Ascending aorta (tissue), 2 donors: Measurements from ENCODE around the gene TAF6. TPM values are rescaled to one million over a fixed set of nuclear protein-coding genes. Genes with fewer than 3 reads are reported as not detected.

Source experiments
- DNase-seq, 2 donors: peaks; one replicate each; pipeline ENCODE4 v3.0.0-alpha.2; 2019; ENCODE audit warnings: low spot score in 2 of 2
- H3K27ac ChIP-seq, 2 donors: fragments of 200-600 bp; sonication (generic); one replicate each; pipeline ENCODE4 v1.5.1; 2016 to 2017; ENCODE audit warnings: mild to moderate bottlenecking in 1 of 2
- H3K27me3 ChIP-seq: fragments of 200-600 bp; sonication (generic); one replicate; pipeline ENCODE4 v1.5.1; 2017
- H3K36me3 ChIP-seq, 2 donors: fragments of 200-600 bp; sonication (generic); one replicate each; pipeline ENCODE4 v1.5.1; 2016
- H3K4me1 ChIP-seq, 2 donors: fragments of 200-600 bp; sonication (generic); one replicate each; pipeline ENCODE4 v1.5.1; 2016 to 2017; ENCODE audit warnings: mild to moderate bottlenecking in 1 of 2
- H3K4me3 ChIP-seq, 2 donors: fragments of 200-600 bp; sonication (generic); one replicate each; pipeline ENCODE4 v1.5.1; 2016 to 2017; ENCODE audit warnings: mild to moderate bottlenecking in 1 of 2
- H3K9me3 ChIP-seq, 2 donors: fragments of 200-600 bp; sonication (generic); one replicate each; pipeline ENCODE4 v1.5.1; 2016
- intact Hi-C: fragments of 100-400 bp; cut with DNase I; formaldehyde crosslinking; loops from one replicate; pipeline ENCODE4 v1.15.1; 2023
- total RNA-seq: library from RNA; depleted of rRNA; stranded (reverse); fragments of >200 nt; gene quantifications from one replicate; pipeline ENCODE4 v1.1.0, GENCODE V29; 2016
- TF ChIP-seq, protein P1 (sequence below), 3 experiments: fragments of 200-600 bp in 2 of 3; fragments of 450-650 bp in 1 of 3; sonication (generic) in 2 of 3; IDR thresholded peaks; one replicate each; pipeline ENCODE4 v1.5.1; 2016 to 2019; ENCODE audit warnings: antibody characterized with exemption in 3 of 3, mild to moderate bottlenecking in 1 of 3, moderate library complexity in 1 of 3

TAF6 gene
- total RNA-seq, 1 donor from 2014 or later, result 103 TPM

GRCh38 chr7:100154651-100155491 lies 35.7 kb upstream of the TAF6 start:
- Histone ChIP-seq H3K27ac (peak overlapping the region in 1 of 2 donors; percentile 29), H3K4me1 (peaks cover 0 to 14% of the 10 kb centered on the region in 2 donors), H3K4me3 (no peak overlapping the region), H3K27me3 (no peaks in the 10 kb centered on the region), H3K9me3 (no peaks in the 10 kb centered on the region), H3K36me3 (peaks cover 27 to 37% of the 10 kb centered on the region in 2 donors)
- no peak for DNase-seq
- intact Hi-C loops, result loop anchor here (10.0 kb wide), 1 partner anchor 540 kb away; the partner anchor contains the start of gene GIGYF1
- TF ChIP-seq, protein P1, sequence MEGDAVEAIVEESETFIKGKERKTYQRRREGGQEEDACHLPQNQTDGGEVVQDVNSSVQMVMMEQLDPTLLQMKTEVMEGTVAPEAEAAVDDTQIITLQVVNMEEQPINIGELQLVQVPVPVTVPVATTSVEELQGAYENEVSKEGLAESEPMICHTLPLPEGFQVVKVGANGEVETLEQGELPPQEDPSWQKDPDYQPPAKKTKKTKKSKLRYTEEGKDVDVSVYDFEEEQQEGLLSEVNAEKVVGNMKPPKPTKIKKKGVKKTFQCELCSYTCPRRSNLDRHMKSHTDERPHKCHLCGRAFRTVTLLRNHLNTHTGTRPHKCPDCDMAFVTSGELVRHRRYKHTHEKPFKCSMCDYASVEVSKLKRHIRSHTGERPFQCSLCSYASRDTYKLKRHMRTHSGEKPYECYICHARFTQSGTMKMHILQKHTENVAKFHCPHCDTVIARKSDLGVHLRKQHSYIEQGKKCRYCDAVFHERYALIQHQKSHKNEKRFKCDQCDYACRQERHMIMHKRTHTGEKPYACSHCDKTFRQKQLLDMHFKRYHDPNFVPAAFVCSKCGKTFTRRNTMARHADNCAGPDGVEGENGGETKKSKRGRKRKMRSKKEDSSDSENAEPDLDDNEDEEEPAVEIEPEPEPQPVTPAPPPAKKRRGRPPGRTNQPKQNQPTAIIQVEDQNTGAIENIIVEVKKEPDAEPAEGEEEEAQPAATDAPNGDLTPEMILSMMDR (IDR thresholded peaks at IDR 0.05), result no peak

DNA sequence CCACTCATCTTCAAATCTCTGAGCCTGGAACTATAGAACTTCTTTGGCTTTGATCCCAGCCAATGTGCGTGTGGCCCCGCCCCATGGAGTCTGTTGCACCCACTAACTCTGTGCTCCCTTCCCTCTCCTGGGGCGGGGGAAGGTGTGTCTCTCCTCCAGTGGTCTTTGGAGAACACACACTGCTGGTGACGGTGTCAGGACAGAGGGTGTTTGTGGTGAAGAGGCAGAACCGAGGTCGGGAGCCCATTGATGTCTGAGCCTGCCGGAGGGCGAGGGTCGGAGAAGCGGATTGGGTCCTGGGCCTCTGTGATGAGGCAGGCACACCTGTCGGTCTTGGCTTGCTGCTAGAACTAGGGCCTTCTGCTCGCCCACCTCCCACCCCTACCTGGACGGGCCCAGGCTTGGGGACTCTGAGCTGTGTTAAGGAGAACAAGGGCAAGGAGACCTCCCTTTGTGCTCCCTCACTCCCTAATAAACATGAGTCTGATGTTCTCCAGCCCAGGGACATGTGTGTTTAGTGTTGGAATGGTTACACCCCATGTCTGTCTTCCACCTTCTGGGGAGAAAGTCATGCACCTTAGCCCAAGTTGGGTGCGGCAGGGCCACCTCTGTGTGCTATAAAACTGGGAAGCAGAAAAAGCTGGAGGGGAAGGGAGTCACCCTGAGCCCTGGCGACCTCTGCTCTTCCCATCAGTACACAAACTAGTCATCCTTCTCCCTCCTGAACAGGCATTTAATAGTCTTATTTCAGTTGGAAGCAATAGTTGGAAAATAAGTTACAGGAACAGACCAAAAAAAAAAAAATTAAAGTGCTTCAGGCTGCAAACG lies 34.8 kb upstream of the TAF6 start:
- Histone ChIP-seq H3K27ac (peak overlapping the region in 1 of 2 donors; percentile 29), H3K4me3 (no peak overlapping the region), H3K9me3 (no peaks in the 10 kb centered on the region), H3K36me3 (peaks cover 27 to 37% of the 10 kb centered on the region in 2 donors), H3K27me3 (no peaks in the 10 kb centered on the region), H3K4me1 (peaks cover 6 to 15% of the 10 kb centered on the region in 2 donors)
- intact Hi-C loops, result loop anchor here (10.0 kb wide), 1 partner anchor 541 kb away; the partner anchor contains the start of gene GIGYF1
- TF ChIP-seq, protein P1 (IDR thresholded peaks at IDR 0.05), result no peak
- no peak for DNase-seq

GRCh38 chr7:100152937-100153666 lies 33.9 kb upstream of the TAF6 start:
- no peak overlapping the region for H3K27ac ChIP-seq
- peaks cover 6 to 15% of the 10 kb centered on the region in 2 donors for H3K4me1 ChIP-seq
- DNase-seq, result no peak
- intact Hi-C loops, result loop anchor here (10.0 kb wide), 1 partner anchor 542 kb away; the partner anchor contains the start of gene GIGYF1
- peaks cover 27 to 37% of the 10 kb centered on the region in 2 donors for H3K36me3 ChIP-seq
- H3K27me3 ChIP-seq, result no peaks in the 10 kb centered on the region
- TF ChIP-seq, protein P1 (IDR thresholded peaks at IDR 0.05), result no peak
- no peak overlapping the region for H3K4me3 ChIP-seq
- no peaks in the 10 kb centered on the region for H3K9me3 ChIP-seq

GRCh38 chr7:100152404-100152803 lies 33.2 kb upstream of the TAF6 start:
- H3K9me3 ChIP-seq, result no peaks in the 10 kb centered on the region
- H3K4me3 ChIP-seq, result no peak overlapping the region
- H3K4me1 ChIP-seq, result peaks cover 6 to 13% of the 10 kb centered on the region in 2 donors
- TF ChIP-seq, protein P1 (IDR thresholded peaks at IDR 0.05), result no peak
- H3K36me3 ChIP-seq, result peaks cover 27 to 37% of the 10 kb centered on the region in 2 donors
- no peaks in the 10 kb centered on the region for H3K27me3 ChIP-seq
- no peak overlapping the region for H3K27ac ChIP-seq
- no peak for DNase-seq
- intact Hi-C loops, result loop anchor here (10.0 kb wide), 1 partner anchor 542 kb away; the partner anchor contains the start of gene GIGYF1
